C4-2B (cell line): ENCODE data around the gene LCN1.

Experiments used
- H3K27ac ChIP-seq: fragments of 450-650 bp; 2 replicates; pipeline ENCODE4 v1.5.1; 2017
- CTCF ChIP-seq: fragments of 450-650 bp; conservative IDR thresholded peaks from 2 replicates; pipeline ENCODE4 v1.5.1; 2017; ENCODE audit warnings: mild to moderate bottlenecking
- ZFX ChIP-seq: fragments of 450-650 bp; IDR thresholded peaks from 2 replicates; pipeline ENCODE4 v1.6.1; 2017

LCN1 gene

DNA sequence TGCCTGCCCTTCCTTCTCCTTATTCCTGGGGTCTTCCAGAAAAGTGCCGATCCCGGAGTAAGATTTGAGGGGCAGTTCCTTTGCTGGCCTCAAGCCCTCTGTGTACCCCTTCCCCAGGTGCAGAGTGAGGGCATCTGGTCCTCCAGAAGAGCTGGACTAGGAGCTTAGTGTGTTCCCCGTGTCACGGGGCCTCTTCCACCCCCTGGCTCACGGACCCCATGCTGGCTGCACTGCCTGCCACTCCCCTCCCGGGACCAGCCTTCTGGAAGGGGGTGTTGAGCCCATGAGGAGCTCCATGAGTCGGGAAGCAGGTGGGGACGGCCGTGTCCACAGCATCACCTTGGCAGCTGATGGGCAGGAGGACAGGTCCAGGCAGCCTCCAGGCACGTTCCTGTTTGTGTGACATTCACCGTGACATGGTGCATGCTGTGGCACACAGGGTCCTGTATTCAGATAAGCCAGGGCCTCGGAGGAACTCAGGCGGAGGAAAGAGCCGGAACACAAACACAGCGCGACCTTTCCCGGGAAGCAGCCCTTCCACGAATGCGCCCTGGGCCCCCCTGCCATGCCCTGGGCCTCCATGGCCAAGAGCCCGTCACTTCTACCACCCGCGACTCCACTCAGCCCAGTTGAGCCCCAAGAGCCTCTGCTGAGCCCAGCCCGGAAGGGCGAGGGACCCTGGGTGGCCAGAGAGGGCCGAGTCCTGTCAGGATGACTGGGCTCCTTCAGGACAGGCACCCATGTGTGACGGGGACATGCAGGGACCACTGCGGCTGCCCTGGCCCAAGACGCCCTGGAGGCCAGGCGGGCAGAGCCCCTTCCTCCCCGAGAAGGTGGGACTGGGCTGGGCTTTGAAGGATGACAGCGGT, 5.9 kb upstream of the LCN1 start:
- no peak overlapping the region for H3K27ac ChIP-seq
- TF ChIP-seq ZFX, result no peak
- TF ChIP-seq CTCF, result no peak

GRCh38 chr9:135516132-135516860, 4.9 kb upstream of the LCN1 start:
- H3K27ac ChIP-seq, result no peak overlapping the region
- no peak for TF ChIP-seq ZFX
- TF ChIP-seq CTCF, result no peak

DNA sequence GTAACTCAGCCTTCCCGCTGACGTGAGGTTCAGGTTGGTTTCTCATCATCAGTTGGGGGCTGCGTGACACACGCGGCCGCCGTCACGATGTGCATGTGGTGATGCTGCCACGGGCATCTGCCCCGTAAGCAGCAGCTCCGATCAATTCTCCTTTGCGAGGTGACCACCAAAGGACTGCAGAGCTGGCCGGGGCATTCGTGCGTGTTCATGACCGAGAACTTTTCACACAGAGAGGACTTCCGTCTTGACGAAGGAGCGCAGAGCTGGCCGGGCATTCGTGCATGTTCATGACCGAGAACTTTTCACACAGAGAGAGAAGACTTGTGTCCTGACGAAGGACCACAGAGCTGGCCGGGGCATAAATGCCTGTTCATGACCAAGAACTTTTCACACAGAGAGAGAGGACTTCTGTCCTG, 3.8 kb upstream of the LCN1 start:
- TF ChIP-seq ZFX (no peak), CTCF (no peak)
- H3K27ac ChIP-seq, result no peak overlapping the region

GRCh38 chr9:135519179-135519971, 1.9 kb upstream of the LCN1 start:
- no peak for TF ChIP-seq ZFX
- TF ChIP-seq CTCF, result no peak
- no peak overlapping the region for H3K27ac ChIP-seq

- TF ChIP-seq ZFX (no peak), CTCF (no peak)
- no peak overlapping the region for H3K27ac ChIP-seq
Observed at GRCh38 chr9:135521608-135522095, 412 bp downstream of the LCN1 start.

DNA sequence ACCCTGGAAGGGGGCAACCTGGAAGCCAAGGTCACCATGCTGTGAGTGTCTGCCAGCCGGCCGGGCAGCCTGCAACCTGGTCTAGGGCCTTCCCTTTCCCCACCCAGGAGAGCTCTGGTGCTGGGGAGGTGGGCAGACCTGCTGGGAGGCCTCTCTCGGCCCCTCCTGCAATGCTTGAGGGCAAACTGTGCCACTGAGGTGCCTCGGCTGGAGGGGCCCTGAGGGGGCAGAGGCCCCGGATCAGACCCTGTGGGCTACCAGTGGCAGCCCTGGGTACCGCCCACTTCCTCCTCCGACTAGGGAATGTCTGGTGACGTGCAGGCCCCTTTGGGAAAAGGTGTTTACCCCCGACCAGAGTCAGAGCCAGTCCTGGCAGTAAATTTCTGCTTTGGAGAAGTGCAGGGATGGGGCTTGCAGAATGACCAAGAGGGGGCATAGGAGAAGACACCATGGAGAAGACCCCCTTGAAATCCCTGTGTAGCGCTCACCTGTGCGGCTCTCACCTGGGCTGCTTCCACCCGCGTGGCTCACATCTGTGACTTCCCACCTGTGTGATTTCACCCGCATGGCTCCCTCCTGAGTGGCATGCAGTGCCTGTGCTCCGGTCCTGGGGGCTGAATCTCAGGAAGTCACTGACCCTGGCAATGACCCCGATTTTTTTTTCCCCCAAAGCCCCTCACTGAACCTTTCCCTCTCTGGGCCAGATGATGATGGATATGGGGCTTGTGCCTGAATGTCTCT, 1.1 kb downstream of the LCN1 start:
- TF ChIP-seq ZFX (no peak), CTCF (no peak)
- no peak overlapping the region for H3K27ac ChIP-seq
